ENCODE results near the gene MYH6.

MYH6 gene

DNA sequence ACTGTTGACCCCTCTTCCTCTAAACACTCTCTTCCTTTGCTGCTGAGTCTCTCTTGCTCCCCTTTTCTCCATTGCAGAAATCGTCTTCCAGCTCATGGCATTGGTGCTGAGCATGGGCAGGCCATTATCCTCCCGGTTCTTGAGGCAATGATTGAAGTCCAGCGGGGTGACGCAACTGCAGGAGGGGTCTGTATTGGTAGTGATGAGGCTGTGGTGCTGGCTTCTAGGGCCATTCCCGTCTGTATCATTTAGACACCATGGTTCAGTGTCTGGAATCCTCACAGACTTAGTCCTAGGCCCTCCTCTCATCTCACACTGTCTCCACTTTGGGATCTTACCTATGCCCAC lies 54.7 kb downstream of the MYH6 start:
- no peak for DNase-seq

DNA sequence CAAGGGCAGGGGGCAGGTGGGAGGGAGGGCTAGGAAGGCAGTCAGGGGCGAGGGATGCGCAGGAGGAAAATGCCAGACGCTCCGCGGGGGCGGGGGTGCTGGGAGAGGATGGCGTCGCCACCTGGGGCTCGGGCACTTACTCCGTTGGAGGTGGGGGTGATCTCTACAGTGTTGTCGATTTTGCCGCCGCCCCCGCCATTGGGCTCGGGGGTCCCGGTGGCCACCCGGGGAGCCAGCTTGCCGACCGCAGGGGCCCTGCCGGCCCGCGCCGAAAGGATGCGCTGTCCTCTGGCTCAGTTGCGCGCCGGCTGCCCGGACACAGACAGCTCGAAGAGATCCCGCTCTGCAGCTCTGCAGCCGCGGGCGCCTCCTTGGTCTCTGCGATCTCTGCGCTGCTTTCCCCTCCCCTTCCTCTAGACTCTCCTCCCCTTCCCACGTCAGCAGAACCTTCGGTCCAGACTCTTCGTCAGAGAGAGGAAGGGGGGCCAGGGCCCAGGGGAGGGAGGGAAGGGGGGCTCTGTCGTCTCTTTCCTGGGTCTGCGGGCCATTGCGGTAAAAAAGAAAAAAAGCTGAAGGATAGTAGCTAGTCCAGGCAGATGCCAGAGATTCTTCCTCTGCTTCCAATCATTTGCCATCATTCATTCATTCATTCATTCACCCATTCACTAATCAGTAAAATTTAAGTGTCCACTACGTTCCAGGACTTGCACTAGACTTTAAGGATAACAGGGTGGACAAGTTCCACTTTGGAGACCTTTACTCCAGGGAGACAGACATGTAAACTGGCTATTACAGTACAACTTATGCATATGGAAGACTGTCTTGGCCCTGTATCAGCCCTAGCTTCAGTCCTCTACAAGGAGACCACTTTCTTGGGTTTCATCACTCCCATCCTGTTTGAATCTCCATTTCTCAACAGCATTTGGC lies 55.3 kb downstream of the MYH6 start, which contains the start of gene SLC22A17:
TSS of gene SLC22A17 (minus strand) at position 382 of the 927 bp plus-strand sequence.
- peak; percentile 47 for DNase-seq

DNA sequence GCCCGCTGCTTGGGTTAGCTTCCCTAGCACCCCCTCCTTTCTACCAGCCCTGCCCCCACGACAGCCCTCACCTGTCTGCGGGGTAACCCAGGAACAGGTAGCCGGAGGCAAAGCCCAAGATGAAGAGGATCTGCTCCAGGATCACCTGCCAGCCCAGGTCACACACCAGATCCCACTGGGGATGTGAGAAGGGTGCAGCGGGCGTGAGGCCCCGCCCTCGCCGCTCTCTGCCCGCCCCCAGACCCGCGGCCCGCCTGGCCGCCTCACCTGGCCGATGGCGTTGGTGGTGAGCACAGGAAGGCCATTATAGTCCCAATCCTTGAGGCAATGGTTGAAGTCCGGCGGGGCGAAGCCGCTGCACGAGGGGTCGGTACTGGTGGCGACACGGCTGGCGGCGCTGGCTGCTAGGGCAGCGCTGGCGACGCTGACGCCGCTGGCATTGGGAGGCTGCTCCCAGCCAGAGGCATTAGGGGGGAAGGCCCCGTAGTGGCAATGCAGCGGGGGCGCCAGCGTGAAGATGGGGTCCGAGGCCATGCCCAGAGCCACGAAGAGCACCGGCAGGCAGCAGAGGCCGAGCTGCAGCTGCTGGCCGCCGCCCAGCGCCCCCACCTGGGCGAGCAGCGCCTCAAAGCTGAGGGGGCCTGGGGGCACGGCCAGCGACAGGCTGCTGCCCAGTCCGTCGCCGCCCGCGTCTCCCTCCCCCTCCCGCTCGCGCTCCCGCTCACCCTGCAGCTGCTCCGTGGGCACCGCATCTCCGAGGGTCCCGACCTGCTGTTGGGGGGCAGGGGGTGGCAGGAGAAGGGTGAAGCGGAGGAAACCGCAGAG lies 56.2 kb downstream of the MYH6 start:
- no peak for DNase-seq

DNA sequence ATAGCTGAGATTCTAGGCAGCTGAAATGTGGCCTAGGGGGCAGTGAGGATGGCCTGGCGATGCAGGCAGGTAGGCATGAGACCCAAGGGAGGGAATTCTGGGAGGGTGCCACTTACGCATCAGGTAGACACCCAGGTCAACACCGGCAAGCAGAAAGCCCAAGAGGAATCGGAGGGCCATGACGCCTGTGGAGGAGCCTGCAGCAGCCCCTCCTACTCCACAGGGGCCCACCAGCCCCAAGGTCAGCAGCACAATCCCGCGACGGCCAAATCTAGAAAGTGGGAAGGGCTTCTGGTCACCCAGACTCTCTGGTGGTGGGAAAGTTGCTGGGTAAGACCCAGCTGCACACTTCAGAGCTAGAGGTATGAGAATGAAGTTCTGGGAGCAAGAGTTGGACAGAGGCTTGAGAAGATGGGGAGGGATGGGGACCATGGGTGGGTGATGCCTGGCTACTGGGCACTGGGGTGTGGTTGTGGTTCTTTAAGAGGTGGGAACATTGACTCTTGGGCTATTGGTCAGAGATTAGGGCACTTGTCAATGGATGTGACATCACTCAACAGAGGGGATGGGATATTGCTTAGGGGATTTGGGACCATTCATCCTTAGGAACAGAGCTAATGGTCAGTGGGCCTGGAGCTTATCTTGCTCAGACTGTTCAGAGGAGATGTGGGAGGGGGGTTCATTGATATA lies 58.8 kb downstream of the MYH6 start:
- DNase-seq = no peak

DNA sequence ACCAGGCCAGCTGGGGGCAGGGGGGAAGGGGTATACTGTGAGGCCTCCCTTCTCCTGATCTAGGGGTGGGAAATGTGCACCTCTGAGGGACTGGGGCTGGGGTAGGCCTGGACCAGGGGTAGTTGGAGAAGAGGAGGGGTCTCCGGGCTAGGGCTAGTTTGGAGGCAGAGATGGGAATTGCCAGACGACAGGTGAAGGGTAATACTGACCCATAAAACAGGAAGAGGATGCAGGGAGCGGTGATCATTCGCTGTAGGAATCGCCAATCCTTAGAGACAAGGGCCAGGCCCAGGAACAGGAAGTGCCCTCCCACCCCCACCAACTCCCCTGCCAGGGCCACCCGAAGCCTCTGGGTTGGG lies 59.8 kb downstream of the MYH6 start:
- DNase-seq = no peak

DNA sequence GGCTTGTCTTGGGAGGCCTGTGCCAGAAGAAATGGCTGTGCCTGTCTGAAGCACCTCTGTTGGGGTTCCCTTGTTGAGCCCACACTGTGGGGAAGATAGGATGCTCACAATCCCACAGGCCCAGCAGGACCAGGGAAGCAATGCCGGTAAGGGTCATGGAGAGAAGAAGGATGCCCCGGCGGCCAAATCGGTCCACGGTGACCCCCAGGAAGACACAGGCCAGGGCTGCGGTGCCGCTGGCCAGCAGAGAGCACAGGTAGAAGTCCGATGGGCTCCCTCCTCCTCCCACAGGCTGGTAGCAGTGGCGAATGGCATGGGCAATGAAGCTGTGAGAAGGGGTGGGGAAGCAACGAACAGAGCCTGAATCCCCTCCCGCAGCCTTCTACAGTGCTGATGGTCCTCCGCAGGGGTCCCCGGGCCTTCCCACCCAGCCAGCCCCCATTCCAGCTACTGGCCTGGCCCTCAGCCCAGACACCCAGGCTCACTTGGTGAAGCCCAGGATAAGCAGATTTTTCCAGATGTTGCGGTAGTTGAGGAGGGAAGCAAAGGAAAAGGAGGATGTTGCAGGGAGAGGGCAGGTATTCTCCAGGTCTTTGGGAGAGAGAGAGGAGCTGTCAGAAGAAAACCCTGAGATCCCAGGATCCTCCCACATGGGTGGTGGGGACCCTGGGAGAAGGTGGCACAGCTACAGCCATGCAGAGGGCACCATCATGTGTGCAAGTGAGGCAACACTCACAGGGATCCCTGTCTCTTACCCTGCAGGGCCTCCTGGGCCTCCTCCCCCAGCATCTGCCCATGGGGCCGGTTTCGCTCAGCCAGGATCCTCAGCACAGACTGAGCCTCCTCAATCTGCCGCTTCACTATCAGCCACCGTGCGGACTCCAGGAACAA lies 60.4 kb downstream of the MYH6 start:
- no peak for DNase-seq

DNA sequence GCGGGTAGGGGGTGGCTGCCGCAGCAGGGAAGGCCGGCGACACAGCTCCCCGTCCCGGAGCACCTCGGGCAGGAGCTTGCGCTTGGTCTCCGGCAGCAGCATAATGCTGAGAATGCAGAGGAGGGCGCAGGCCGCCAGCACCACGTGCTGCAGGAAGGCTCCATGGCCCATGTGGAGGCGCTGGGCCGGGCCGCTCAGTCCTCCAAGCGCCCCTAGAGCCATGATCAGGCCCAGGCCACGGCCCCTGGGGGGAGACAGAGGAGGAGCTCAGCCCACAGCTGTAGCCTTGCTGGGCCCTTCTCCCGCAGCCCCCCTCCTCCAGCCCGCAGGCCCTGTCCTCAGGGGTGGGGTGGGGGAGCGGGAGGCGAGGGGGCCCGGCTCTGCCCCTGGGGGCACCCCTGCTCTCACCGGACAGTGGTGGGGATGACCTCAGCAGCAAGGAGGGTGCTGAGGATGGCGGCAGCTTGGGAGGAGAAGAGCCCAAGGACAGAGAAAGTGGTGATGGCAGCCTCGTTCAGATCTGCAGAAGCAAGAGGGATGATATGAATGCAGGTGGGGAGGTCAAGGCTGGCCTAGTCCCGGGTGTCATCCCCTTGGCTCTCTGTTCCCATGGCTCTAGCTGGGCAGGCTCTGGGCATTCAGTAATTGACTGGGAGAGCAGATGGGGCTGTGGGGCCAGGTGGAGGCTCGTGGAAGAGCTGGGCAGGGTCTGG lies 61.2 kb downstream of the MYH6 start:
- no peak for DNase-seq

DNA sequence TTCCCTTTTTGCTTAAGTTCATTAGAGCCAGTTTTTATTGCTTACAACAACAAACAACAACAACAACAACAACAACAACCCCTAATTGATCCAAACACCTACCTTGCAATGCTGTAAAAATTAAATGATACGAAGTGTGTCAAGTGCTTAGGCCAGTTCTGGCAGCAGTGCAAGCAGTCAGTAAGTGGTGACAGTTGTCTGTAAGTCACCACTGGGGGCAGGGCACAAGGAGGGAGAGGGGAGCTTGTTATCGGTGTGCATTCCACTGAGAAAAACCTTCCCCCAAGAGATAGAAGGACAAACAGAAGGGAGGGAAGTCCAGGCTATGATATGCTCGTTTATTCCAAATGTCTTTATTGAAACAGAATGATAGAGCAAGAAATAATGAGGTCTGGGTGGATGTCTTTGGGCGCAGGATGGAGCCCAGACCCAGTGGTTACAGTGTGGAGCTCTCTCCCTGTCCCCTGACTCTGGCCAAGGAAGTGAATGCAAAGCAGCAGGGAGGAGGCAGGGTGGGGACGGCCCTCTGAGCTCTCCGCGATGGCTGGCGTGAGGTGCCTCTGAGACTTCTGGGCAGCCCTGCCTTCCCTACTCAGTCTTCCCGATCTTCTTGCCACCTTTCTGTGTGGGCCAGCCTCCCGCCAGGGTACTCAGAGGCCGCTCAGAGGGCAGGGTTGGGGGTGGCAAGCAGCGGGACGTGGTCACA lies 61.9 kb downstream of the MYH6 start:
- no peak for DNase-seq

DNA sequence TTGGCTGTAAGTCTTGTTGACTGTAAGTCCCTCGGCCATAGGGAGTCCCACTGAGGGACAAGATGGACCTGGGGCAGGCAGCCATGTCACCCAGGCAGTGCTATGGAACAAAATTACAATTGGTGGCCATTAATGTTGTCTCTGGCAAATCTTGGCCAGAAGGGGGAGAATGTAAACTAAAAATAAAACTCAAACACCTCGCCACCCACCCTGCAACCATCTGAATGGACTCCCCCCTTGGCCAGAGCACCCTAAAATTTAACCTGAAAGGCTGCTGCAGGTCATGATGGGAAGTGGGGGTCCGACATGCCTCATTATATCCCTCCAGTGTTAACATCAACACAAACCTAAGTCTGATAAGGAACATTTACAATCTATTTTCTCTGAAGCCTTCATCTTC lies 63.6 kb downstream of the MYH6 start:
- DNase-seq = no peak

DNA sequence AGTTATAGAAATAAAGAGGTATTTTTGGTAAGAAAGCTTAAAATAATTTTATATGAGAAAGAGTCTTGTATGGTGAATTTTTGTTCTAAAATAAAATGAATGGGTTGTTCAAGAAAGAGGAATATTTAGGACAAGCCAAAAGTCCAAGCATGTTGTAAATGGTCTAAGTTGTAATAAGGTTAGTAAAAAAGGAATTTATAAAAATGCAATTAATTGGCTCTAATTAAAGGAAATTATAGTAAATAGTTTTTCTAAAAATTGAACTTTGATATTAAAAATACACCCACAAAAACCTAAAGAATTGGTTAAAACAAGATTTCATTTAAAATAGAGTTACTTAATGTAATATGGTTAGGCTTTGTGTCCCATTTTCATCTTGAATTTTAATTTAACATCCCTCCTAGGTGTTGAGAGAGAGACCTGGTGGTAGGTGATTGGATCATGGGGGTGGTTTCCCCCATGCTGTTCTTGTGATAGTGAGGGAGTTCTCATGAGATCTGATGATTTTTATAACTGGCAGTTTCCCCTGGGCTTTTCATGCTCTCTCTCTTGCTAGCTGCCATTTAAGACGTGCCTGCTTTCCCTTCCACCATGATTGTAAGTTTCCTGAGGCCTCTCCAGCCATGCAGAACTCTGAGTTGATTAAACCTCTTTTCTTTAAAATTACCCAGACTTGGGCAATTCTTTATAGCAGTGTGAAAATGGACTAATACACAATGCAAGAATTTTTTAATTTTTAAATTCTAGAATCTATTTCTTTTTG lies 68.4 kb downstream of the MYH6 start:
- no peak for DNase-seq

DNA sequence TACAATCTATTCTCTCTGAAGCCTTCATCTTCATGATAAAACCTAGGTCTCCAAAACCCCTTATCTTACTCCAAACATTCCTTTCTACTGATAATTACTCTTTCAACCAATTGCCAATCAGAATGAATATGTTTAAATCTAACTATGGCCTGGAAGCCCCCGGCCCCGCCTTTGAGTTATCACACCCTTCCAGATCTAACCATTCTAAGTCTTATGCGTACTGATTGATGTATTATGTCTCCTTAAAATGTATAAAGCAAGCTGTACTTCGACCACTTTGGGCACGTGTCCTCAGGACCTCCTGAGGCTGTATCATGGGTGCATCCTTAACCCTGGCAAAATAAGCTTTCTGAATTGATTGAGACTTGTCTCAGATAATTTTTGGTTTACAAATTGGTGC lies 72.5 kb downstream of the MYH6 start:
- no peak for DNase-seq
